Activated naive CD8-positive, alpha-beta T cell treated with anti-CD3 and anti-CD28 coated beads, Interleukin-2, amount 10 ng/mL, durations not matched to agents 7 days and 5 days (primary cell): ENCODE results near the gene DPYD. TPM values are rescaled to one million over a fixed set of nuclear protein-coding genes. Genes with fewer than 3 reads are reported as not detected.
A peak's percentile ranks its signal among the peaks of the same experiment; 100 is the strongest.

ENCODE experiments used
- ATAC-seq: fragments of 150-1000 bp; cut with Tn5 transposase; one replicate; pipeline ENCODE4 v1.10.0; 2021; ENCODE audit warnings: low read depth, moderate library complexity
- POLR2A ChIA-PET: fragments of 350-600 bp; sonication (Branson Sonifier 250); formaldehyde crosslinking; loops from one replicate; lab custom pipeline; 2021; ENCODE audit warnings: antibody characterized with exemption; lab: Charles Lee
- DNase-seq: peaks from one replicate; pipeline ENCODE4 v3.0.0; 2021
- H3K27ac Mint-ChIP-seq: one replicate; pipeline ENCODE4 v1.8.0; 2022; ENCODE audit warnings: mild to moderate bottlenecking, mixed read lengths
- H3K27me3 Mint-ChIP-seq: one replicate; pipeline ENCODE4 v1.8.0; 2022; ENCODE audit warnings: mild to moderate bottlenecking, moderate library complexity, mixed read lengths
- H3K36me3 Mint-ChIP-seq: one replicate; pipeline ENCODE4 v1.8.0; 2021; ENCODE audit warnings: mild to moderate bottlenecking, mixed read lengths
- H3K4me1 Mint-ChIP-seq: one replicate; pipeline ENCODE4 v1.8.0; 2021; ENCODE audit warnings: mixed read lengths
- H3K4me3 Mint-ChIP-seq: one replicate; pipeline ENCODE4 v1.8.0; 2022; ENCODE audit warnings: mild to moderate bottlenecking, moderate library complexity, mixed read lengths
- H3K9me3 Mint-ChIP-seq: one replicate; pipeline ENCODE4 v1.8.0; 2021; ENCODE audit warnings: mixed read lengths
- total RNA-seq, 2 experiments: library from RNA; stranded (reverse); gene quantifications; one replicate each; pipeline ENCODE4 v1.2.3, GENCODE V29; 2021

The DPYD gene
- 10 to 100 TPM; 42.0 to 42.3 TPM for total RNA-seq

GRCh38 chr1:97920832-97921571, at the start of gene DPYD:
Gene DPYD, minus strand, starts transcription at chr1:97921034. Its CDS starts 112 bp downstream, at chr1:97920922.
- Mint-ChIP-seq H3K27me3 (no peaks in the 10 kb centered on the region), H3K4me1 (peaks cover 36% of the 10 kb centered on the region), H3K36me3 (peaks cover 9% of the 10 kb centered on the region), H3K27ac (peak within 1 kb of the TSS; percentile 97), H3K4me3 (peak within 1 kb of the TSS; percentile 93), H3K9me3 (no peaks in the 10 kb centered on the region)
- POLR2A ChIA-PET, result interaction anchor here (0.7 to 2.6 kb wide), 7 partner anchors 19 to 427 kb away, joined by 3 to 22 read pairs (median 4); no protein-coding TSS in a partner anchor
- DNase-seq, result peak; percentile 93
- ATAC-seq, result peak; percentile 87

DNA sequence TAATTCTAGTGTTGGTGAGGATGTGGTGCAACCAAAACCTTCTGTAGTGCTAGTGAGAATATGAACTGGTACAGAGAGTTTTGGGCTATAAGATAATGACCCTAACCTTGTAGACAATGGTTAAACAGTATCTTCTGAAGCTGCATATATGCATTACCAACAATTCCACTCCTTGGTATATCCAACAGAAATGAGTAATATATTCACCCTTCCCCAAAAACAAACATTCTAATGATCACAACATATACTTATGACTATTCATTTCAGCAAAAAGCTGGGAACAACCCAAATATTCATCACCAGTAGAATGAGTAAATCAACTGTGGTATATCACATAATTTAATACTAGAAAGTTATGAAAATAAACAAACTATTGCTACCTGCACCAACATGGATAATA, 39.6 kb upstream of the DPYD start:
- Mint-ChIP-seq H3K27ac (no peak overlapping the region), H3K36me3 (no peaks in the 10 kb centered on the region), H3K4me1 (no peaks in the 10 kb centered on the region), H3K9me3 (no peaks in the 10 kb centered on the region), H3K4me3 (no peak overlapping the region), H3K27me3 (peaks cover 12% of the 10 kb centered on the region)
- POLR2A ChIA-PET, result no interaction called here
- ATAC-seq (no peak), DNase-seq (no peak)

- Mint-ChIP-seq H3K4me3 (no peak overlapping the region), H3K4me1 (peaks cover 9% of the 10 kb centered on the region), H3K9me3 (peaks cover 3% of the 10 kb centered on the region), H3K27me3 (peaks cover 12% of the 10 kb centered on the region), H3K36me3 (peaks cover 4% of the 10 kb centered on the region), H3K27ac (no peak overlapping the region)
- ATAC-seq (no peak), DNase-seq (no peak)
- POLR2A ChIA-PET, result no interaction called here
These were observed 26.9 kb upstream of the DPYD start for GRCh38 chr1:97947695-97948094.

GRCh38 chr1:97943354-97943753, 22.5 kb upstream of the DPYD start:
- peak overlapping the region; percentile 29 for H3K4me3 Mint-ChIP-seq
- POLR2A ChIA-PET, result interaction anchor here (1.0 to 3.7 kb wide), 2 partner anchors 9 to 23 kb away, joined by 3 to 22 read pairs; partner anchors contain the start of gene DPYD

GRCh38 chr1:97942161-97943123, 21.6 kb upstream of the DPYD start:
- POLR2A ChIA-PET, result interaction anchor here (0.6 to 3.7 kb wide), 2 partner anchors 22 to 59 kb away, joined by 4 to 22 read pairs; partner anchors contain the start of gene DPYD
- DNase-seq, result no peak

More at GRCh38 chr1:97943354-97943753, 22.5 kb upstream of the DPYD start:
- peak overlapping the region; percentile 18 for H3K27ac Mint-ChIP-seq
- DNase-seq (no peak), ATAC-seq (no peak)
- peaks cover 7% of the 10 kb centered on the region for H3K9me3 Mint-ChIP-seq
- H3K27me3 Mint-ChIP-seq, result peaks cover 2% of the 10 kb centered on the region
- peaks cover 11% of the 10 kb centered on the region for H3K36me3 Mint-ChIP-seq
- H3K4me1 Mint-ChIP-seq, result peaks cover 29% of the 10 kb centered on the region

DNA sequence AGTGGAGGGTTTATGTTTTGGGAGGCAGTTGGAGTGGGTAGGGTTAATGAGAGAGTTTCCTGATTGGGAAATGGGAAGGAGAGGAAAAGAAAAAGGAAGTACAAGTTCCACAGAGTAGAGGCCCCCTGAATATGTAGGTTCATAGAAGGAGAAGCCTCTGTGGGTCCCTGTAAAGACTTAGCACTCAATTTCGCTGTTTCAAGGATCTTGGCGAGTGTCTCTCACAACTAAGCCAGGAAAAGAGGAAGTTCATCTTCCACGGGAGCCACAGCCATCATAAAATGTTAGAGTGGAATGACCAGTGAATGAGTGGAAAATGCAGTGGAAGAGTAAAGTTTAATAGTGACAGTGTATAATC, 17.4 kb upstream of the DPYD start:
- no peak for DNase-seq
- Mint-ChIP-seq H3K27me3 (no peaks in the 10 kb centered on the region), H3K4me3 (no peak overlapping the region), H3K27ac (no peak overlapping the region), H3K9me3 (peaks cover 6% of the 10 kb centered on the region), H3K36me3 (peaks cover 11% of the 10 kb centered on the region), H3K4me1 (peaks cover 34% of the 10 kb centered on the region)
- ATAC-seq, result no peak
- POLR2A ChIA-PET, result no interaction called here

More at GRCh38 chr1:97942161-97943123, 21.6 kb upstream of the DPYD start:
- peak; percentile 80 for ATAC-seq
- peaks cover 9% of the 10 kb centered on the region for H3K9me3 Mint-ChIP-seq
- H3K27ac Mint-ChIP-seq, result peak overlapping the region; percentile 83
- peaks cover 33% of the 10 kb centered on the region for H3K4me1 Mint-ChIP-seq
- no peaks in the 10 kb centered on the region for H3K27me3 Mint-ChIP-seq
- peaks cover 15% of the 10 kb centered on the region for H3K36me3 Mint-ChIP-seq
- H3K4me3 Mint-ChIP-seq, result peak overlapping the region; percentile 74

- DNase-seq (no peak), ATAC-seq (no peak)
- Mint-ChIP-seq H3K36me3 (peaks cover 11% of the 10 kb centered on the region), H3K4me3 (no peak overlapping the region), H3K4me1 (peaks cover 25% of the 10 kb centered on the region), H3K27ac (no peak overlapping the region), H3K9me3 (peaks cover 6% of the 10 kb centered on the region), H3K27me3 (no peaks in the 10 kb centered on the region)
- POLR2A ChIA-PET, result no interaction called here
These were observed 16.1 kb upstream of the DPYD start for GRCh38 chr1:97936976-97937375.

DNA sequence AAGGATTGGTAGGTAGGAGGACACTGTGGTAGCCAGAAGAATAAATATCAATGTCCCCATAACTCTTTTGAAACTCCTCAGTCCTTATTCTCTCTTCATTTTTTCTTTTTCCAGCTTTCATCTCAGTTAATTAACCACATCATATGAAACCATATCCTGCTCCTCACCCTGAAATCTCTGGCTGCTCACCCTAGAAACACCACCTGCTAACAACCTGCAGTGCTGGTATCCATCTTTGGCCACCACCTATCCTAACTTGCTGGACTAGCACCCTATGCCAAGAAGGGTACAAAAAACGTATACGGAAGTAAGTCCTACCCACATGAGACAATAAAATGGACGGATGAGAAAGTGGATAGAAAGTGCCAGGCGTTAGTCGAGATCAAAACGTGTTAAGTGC, 13.7 kb upstream of the DPYD start:
- no peaks in the 10 kb centered on the region for H3K27me3 Mint-ChIP-seq
- no peak overlapping the region for H3K4me3 Mint-ChIP-seq
- ATAC-seq (no peak), DNase-seq (no peak)
- H3K36me3 Mint-ChIP-seq, result peaks cover 4% of the 10 kb centered on the region
- no peak overlapping the region for H3K27ac Mint-ChIP-seq
- peaks cover 11% of the 10 kb centered on the region for H3K4me1 Mint-ChIP-seq
- peaks cover 2% of the 10 kb centered on the region for H3K9me3 Mint-ChIP-seq
- POLR2A ChIA-PET, result no interaction called here

GRCh38 chr1:97929874-97930851, 9.3 kb upstream of the DPYD start:
- no peak for DNase-seq
- Mint-ChIP-seq H3K27ac (no peak overlapping the region), H3K4me3 (no peak overlapping the region), H3K36me3 (no peaks in the 10 kb centered on the region), H3K4me1 (peaks cover 17% of the 10 kb centered on the region), H3K9me3 (no peaks in the 10 kb centered on the region), H3K27me3 (no peaks in the 10 kb centered on the region)
- POLR2A ChIA-PET, result no interaction called here
- no peak for ATAC-seq

DNA sequence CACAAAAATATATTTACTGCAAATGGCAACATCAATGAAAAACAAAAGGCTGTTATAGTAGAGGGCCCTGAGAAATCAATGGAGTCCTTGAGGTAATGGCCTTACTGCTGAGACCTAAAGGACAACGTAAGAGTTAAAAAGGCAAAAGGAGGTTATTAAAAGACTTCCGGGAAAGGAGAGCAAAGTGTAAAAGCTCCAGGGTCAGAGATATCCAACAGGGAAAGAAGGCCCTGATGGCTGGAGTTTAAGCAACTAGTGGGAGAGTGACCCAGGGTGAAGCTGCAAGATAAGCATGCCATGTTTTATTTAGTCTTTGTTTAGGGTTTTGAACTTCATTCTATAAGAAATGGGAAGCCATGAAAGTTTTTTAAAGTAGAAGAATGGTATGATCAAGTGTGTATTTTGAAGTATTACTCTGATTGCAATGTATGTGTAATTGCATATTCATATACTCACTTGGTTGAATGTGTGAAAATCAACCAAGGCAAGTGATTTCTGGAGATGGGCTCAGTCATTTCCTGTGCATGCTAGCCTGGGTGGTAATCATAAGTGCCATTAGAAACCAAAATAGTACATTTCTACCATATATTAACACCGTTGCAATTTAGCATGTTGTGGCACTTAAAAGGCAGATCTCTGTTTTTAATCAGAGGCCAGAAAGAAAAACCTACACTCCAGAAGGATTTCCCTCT, 5.3 kb upstream of the DPYD start:
- DNase-seq, result no peak
- peaks cover 20% of the 10 kb centered on the region for H3K4me1 Mint-ChIP-seq
- POLR2A ChIA-PET, result no interaction called here
- H3K4me3 Mint-ChIP-seq, result no peak overlapping the region
- no peak for ATAC-seq
- H3K27me3 Mint-ChIP-seq, result no peaks in the 10 kb centered on the region
- H3K27ac Mint-ChIP-seq, result peak overlapping the region; percentile 39
- no peaks in the 10 kb centered on the region for H3K36me3 Mint-ChIP-seq
- no peaks in the 10 kb centered on the region for H3K9me3 Mint-ChIP-seq

DNA sequence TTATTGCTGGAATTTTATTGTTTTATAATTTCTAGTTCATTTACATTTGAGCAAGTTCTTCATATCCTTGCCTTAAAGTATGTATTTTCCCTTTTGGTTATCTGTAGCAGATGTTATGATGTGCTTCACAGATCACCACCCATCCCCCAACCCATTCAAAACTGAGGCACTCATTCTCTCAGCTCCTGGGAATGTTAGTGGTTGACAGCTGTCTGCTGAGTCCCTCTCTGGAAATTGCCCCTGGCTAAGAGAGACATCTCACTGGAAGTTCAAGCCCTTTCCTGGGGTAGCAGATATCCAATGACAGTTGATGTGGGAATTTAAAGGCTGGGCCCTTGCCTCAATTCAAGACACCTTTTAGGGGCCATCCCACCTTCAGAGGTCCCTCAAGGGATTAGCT, 4.3 kb upstream of the DPYD start:
- Mint-ChIP-seq H3K27ac (no peak overlapping the region), H3K4me3 (no peak overlapping the region), H3K4me1 (peaks cover 20% of the 10 kb centered on the region), H3K36me3 (no peaks in the 10 kb centered on the region), H3K27me3 (no peaks in the 10 kb centered on the region), H3K9me3 (no peaks in the 10 kb centered on the region)
- ATAC-seq (no peak), DNase-seq (no peak)
- POLR2A ChIA-PET, result no interaction called here

GRCh38 chr1:97923811-97924210, 3.0 kb upstream of the DPYD start:
- Mint-ChIP-seq H3K9me3 (no peaks in the 10 kb centered on the region), H3K27ac (no peak overlapping the region), H3K36me3 (no peaks in the 10 kb centered on the region), H3K27me3 (no peaks in the 10 kb centered on the region), H3K4me3 (no peak overlapping the region), H3K4me1 (peaks cover 24% of the 10 kb centered on the region)
- no peak for ATAC-seq
- DNase-seq, result no peak
- POLR2A ChIA-PET, result no interaction called here
